Activated naive CD8-positive, alpha-beta T cell treated with anti-CD3 and anti-CD28 coated beads, Interleukin-2, amount 50 U/mL, for 16 hours (primary cell): ENCODE data around the gene FOSL2.
"Not testable (repeated sequence)": the region's sequence is repeated elsewhere in the genome, so short reads cannot be mapped to it uniquely, and the experiment has no call there.

ENCODE experiments used
- DNase-seq: peaks from one replicate; pipeline ENCODE4 v3.0.0-alpha.2; 2020; ENCODE audit warnings: low read depth, low spot score

FOSL2 gene

DNA sequence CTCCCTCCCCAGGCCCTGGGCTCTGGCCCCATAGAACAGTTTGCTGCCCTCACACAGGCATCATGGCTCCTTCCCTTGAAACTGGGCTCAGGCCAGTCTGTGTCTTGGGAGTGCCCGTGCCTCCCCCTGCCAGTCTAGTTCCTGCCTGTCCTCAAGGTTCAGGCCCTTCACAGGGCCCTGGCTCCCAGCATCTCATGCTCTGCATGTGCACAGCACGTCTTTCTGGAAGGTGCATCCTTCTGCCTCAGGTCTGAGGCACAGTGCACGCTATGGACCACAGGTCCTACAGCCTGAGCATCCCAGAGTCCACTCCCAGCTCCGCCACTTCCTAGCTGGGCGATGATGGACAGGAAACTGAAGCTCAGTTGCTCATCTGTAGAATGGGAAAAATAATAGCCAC is 35.6 kb upstream of the FOSL2 start:
- no peak for DNase-seq

DNA sequence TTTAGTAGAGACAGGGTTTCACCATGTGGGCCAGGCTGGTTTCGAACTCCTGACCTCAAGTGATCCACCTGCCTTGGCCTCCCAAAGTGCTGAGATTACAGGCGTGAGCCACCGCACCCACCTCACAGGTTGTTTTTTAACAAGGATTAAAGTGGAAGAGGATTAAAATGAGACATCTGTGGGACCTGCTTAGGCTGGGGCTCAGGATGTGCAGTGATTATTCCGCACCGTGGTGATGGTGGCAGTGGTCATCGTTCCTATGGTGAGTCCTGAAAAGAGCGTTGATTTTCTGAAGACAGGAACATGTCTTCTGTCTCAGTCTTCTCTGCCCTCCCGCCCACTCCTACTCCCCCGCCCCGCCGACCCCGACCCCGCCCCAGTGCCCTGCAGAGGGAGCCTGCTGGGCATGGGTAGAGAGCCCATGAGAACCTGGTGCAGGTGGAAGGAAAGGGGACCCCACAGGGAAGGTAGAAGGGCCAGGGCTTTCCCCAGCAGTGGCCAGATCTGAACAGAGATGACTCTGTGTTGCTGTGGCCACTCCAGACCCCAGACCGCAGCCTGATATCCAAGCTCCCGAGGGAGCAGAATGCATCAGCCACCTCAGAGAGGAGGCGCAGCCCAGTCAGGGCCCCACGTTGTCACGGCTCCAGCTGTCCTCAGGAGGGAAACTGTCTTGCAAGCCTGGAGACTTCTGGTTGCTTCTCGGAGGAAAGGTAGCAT is 34.5 kb upstream of the FOSL2 start:
- DNase-seq = no peak

- DNase-seq = no peak
These were observed 33.9 kb upstream of the FOSL2 start for GRCh38 chr2:28358668-28359201.

DNA sequence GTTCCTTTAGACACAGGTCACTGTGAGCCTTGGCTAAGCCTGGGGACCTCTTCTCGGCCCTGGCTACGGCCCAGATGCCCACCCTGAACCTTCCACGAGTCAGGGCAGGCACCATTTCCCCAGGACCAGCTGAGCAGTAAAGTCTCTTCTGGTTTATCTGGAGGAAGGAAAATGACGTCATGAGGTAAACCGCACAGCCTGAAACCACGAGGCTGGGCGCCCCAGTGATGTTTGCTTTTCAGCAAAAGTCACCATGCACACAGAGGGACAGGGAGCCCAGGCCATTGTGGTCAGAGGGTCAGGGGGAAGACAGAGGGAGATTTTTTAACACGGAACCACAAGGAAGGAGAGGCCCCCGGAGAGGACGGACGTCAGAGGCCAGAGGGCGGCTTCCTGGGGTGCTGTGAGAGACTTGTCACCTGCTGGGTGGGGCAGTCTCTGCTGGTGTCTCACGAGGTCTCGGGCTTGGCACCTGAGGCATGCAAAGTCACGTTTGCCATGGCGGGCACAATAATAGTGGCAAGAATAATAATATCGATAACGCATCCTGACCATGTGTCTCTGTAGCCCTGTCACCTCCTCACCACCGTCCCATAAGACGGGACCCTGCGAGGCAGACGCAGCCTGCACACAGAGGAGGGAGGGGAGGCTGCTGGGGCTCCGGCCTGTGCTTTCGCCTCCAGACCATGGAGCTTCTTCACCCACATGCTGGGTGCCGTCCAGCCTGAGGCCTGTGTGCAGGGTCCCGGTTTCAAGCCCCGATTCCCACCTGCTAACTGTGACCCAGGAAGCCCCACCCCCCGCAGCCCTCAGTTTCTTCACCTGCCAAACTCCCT is 33.2 kb upstream of the FOSL2 start:
- peak; percentile 25 for DNase-seq

- no peak for DNase-seq
These were observed 32.5 kb upstream of the FOSL2 start for GRCh38 chr2:28360058-28360717.

GRCh38 chr2:28360718-28361293 is 31.9 kb upstream of the FOSL2 start:
- no peak for DNase-seq

- no peak for DNase-seq
These were observed 30.5 kb upstream of the FOSL2 start for GRCh38 chr2:28361991-28362710.

DNA sequence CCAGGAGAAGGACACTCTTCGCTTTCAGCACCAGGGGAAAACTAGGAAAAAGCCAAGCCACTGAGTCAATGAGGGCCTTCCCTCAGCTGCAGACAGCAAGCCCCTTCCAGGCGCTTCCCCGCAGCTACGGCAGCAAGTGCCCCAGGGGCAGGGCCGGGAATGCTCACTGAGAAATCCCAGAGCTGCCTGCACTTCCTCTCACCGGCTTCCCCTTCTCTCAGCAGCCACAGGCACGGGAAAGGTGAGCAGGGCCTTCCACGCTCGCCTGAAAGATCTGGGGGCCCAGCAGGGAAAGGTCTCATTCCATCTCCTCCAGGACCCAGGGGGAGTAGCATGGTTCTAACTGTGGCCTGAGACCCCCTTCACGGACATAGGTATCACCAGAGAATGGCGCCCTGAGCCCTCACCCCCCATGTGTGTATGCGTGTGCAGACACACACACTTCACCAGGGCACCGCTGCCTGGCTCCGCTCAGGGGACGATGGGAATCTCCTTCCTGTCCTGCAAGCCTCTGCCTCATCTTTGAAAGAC is 29.6 kb upstream of the FOSL2 start:
- no peak for DNase-seq

- DNase-seq = no peak
These were observed 28.9 kb upstream of the FOSL2 start for GRCh38 chr2:28363686-28364280.

DNA sequence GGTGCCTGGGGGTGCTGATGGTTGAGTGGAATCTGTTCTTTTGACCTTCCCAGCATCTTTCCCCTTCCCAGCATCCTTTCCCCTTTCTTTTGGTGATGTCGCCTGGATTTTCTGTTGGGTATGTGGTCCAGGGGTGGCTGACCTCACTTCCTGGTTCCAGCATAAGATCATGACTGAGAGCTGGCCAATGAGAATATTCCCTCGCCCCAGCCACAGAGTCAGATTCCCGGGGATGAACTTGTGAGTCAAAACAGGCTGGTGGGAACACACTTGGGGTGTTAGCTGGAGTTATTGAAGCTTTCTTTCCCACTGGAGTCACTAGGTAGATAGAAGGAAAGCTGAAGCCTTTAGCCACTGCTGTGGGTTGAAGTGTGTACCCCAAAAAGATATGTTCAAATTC is 28.0 kb upstream of the FOSL2 start:
- DNase-seq = no peak

DNA sequence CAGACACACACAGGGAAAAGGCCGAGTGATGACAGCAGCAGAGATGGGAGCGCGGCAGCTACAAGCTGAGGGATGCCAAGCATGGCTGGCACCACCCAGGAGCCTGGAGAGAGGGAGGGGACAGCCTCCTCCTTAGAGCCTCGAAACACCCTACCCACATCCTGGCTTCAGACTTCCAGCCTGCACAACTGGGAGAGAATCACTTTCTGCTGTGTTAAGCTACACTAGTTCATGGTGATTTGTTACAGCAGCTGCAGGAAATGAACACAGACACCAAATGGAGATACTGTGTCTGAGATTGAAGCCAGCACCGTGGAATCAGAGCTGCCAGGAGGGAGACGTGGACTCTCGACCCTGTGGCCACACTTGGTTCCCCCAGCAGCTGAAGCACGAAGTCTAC is 27.5 kb upstream of the FOSL2 start:
- no peak for DNase-seq

DNA sequence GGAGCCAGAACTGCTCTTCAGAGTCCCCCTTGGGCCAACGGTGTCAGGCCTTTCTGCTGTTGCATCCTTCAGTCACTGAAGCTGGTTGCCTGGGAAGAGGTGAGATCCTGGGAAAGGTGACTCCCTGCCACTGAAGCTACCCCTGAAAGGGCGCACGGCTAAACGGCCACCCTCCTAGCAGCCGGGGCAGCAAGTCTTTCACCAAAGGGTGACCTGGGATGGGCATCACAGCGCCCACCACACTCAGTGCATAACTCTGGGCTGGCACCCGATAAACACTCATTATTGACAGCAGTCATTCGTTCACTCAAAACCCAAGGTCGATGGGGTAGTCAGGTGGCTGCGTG is 26.5 kb upstream of the FOSL2 start:
- DNase-seq = no peak

DNA sequence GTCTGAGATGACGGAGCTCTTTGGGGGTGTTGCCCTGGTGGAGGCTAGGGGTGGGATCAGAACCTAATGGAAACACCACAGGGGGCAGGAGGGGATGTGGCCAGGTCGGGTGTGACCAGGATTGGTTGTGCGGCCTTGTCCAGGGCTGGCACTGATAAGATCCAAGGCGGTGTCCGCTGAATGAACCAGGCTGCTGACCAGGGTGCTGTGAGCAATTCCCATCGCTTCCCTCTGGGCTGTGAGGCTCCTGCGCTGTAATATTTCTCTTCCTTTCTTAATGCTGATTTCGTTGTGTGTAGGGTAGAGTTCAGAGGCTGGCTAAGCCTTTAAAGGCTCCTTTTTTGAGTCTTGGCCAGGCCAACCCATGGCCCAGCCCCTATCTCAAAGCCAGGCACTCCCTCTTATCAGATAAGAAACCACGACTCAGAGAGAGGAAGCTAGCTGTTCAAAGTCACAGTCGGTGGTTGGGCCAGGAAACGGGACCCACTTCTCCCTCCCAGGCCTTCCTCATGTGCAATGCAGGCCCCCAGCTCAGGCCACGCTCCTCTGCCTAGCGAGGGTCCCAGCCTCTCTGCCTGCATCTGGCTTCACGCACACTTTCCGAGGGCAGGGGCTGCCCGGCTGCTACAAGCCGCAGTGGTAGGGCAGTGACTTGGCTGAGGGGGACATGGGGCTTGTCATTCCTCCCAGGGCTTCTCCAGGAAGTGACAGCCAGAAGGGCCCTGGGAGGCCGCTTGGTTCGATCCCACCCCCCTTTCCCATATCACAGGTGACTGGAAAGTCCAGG is 26.0 kb upstream of the FOSL2 start:
- no peak for DNase-seq

DNA sequence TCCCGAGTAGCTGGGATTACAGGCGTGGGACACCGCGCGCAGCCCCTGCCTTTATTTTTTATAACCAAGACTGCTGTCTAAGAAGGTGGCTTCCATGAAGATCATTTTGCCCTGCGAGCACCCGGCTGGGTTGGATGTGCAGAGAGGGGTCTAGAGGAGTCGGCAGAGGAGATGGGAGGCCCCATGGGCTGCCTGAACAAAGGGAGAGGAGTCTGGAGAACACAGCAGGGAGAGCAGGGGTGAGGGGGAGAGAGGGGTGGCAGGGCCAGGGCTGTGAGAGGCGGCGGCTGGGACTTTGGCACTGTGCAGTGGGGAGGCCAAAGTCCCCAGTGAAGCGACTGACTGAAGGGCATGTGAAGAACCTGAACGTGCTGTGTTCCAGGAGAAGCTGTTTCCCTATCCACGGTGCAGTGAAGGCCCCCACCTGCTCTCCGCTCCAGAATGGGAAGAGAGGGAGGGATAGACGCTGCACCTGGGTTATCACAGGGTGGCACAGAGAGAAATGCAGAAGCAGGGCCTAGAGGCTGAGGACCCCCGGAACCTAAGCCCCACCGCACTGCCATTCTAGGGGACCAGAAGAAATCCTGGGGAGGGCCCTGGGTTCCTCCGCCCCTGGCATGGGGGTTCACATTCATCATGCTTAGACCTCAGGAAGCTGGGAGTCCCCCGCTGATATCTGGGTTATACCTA is 24.8 kb upstream of the FOSL2 start:
- no peak for DNase-seq

GRCh38 chr2:28368357-28368798 is 24.3 kb upstream of the FOSL2 start:
- no peak for DNase-seq

DNA sequence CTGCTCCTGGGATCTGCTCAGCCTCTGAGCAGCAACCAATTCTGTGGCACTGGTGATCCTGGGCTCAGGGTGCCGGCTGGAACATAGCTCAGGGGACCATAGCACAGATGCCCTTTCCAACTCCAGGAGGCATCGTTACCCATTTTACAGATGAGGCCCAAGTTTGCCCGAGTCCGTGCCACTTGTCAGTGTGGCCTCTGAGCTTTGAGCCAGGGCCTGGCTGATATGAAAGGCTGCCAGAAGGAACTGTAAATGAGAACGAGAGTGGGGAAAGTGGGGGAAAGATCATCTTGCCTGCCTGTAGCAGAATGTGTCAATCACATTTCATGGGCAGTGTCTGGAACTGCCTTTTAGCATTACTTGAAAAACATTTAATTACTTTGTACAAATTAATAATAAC is 23.3 kb upstream of the FOSL2 start:
- no peak for DNase-seq

DNA sequence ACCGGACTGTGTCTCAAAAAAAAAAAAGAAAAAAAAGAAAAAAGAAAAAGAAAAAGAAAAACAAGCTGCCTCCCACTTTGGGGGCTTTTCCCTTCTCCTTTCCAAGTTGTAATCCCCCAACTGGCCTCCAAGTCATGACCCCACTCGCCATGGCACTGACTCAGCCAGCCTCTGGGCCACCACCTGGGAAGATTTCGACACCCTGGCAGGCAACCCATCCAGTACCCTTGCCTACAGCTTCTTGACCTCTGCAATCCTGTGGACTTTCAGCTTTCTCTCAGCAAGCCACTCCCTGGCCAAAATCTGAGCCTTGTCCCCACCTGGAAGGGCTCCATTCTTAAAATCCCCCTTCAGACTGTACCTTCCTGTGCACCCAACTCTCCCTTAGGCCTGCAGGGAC is 22.3 kb upstream of the FOSL2 start:
- DNase-seq = no peak

DNA sequence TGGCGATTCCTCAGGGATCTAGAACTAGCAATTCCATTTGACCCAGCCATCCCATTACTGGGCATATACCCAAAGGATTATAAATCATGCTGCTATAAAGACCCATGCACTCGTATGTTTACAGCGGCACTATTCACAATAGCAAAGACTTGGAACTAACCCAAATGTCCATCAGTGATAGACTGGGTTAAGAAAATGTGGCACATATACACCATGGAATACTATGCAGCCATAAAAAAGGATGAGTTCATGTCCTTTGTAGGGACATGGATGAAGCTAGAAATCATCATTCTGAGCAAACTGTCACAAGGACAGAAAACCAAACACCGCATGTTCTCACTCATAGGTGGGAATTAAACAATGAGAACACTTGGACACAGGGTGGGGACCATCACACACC is 20.9 kb upstream of the FOSL2 start:
- DNase-seq = not testable (repeated sequence)

DNA sequence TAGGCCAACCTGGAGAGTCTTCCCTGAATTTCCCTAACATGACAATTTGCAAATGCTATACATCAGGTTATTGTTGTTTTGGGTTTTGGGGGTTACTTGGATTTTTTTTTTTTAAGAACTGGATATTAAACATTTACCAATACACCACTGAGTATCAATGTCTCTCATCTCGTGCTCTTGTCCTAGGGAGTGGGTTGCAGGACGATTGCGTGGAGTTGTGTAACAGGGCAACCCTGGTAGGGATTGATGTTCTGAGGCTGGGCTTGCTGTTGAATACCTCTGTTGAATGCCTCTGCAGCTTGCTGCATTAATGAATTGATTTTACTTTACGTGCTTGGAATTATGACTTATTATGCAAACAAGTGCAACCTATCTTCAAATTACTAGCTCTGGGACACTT is 18.8 kb upstream of the FOSL2 start:
- no peak for DNase-seq
